Osteoblast (primary cell): ENCODE data around the gene KIF2C. TPM values are rescaled to one million over a fixed set of nuclear protein-coding genes. Genes with fewer than 3 reads are reported as not detected.

Source experiments
- DNase-seq: peaks from one replicate; pipeline ENCODE4 v3.0.0; 2011; ENCODE audit warnings: low spot score, mixed read lengths; ENCODE audit not compliant: insufficient read length; ENCODE audit errors: missing footprints
- H2AFZ ChIP-seq: 2 replicates; pipeline ENCODE4 v1.6.0; 2011; ENCODE audit warnings: mild to moderate bottlenecking, low read length
- H3K27ac ChIP-seq: 2 replicates; pipeline ENCODE4 v1.5.1; 2011; ENCODE audit warnings: mild to moderate bottlenecking, low read depth, low read length, moderate library complexity
- H3K27me3 ChIP-seq: 2 replicates; pipeline ENCODE4 v1.6.0; 2012; ENCODE audit warnings: mild to moderate bottlenecking, control low read depth, inconsistent platforms, low read length, moderate library complexity; ENCODE audit not compliant: insufficient read depth
- H3K36me3 ChIP-seq: 2 replicates; pipeline ENCODE4 v1.5.1; 2011; ENCODE audit warnings: mild to moderate bottlenecking, low read length, control low read depth, moderate library complexity; ENCODE audit not compliant: insufficient read depth
- H3K4me1 ChIP-seq: 2 replicates; pipeline ENCODE4 v1.5.1; 2011; ENCODE audit warnings: mild to moderate bottlenecking, low read length, control low read depth, moderate library complexity; ENCODE audit not compliant: insufficient read depth
- H3K4me2 ChIP-seq: 2 replicates; pipeline ENCODE4 v1.6.0; 2011; ENCODE audit warnings: mild to moderate bottlenecking, low read length; ENCODE audit not compliant: insufficient read depth
- H3K4me3 ChIP-seq: fragments of 200-600 bp; sonication (generic); 3 replicates; pipeline ENCODE4 v1.5.1; 2012; ENCODE audit warnings: mild to moderate bottlenecking, low read length, inconsistent platforms; ENCODE audit not compliant: insufficient read depth
- H3K79me2 ChIP-seq: 2 replicates; pipeline ENCODE4 v1.6.0; 2012; ENCODE audit warnings: mild to moderate bottlenecking, low read length, control low read depth, inconsistent platforms; ENCODE audit not compliant: insufficient read depth
- H3K9me3 ChIP-seq: 2 replicates; pipeline ENCODE4 v1.5.1; 2011; ENCODE audit warnings: low read depth, low read length, control low read depth
- H4K20me1 ChIP-seq: 2 replicates; pipeline ENCODE4 v1.6.0; 2012; ENCODE audit warnings: mild to moderate bottlenecking, low read length, control low read depth; ENCODE audit not compliant: insufficient read depth
- total RNA-seq: library from RNA; depleted of rRNA; stranded (reverse); fragments of >200 nt; gene quantifications from 2 replicates; pipeline ENCODE4 v1.2.3, GENCODE V29; 2012
- TF ChIP-seq, protein P1 (sequence below): IDR thresholded peaks from 2 replicates; pipeline ENCODE4 v1.5.1; 2011; ENCODE audit warnings: mild to moderate bottlenecking, low read depth, low read length, moderate library complexity; ENCODE audit errors: extremely low read depth

Gene KIF2C
- total RNA-seq, 1 donor, result 3.3 TPM

GRCh38 chr1:44719318-44719717, 20.3 kb upstream of the KIF2C start:
- Histone ChIP-seq H3K4me2 (no peak overlapping the region), H4K20me1 (no peaks in the 10 kb centered on the region), H3K4me1 (peaks cover 5% of the 10 kb centered on the region), H3K27ac (no peak overlapping the region), H2AFZ (no peak overlapping the region), H3K4me3 (no peak overlapping the region), H3K9me3 (no peaks in the 10 kb centered on the region), H3K36me3 (no peaks in the 10 kb centered on the region), H3K27me3 (no peaks in the 10 kb centered on the region), H3K79me2 (no peaks in the 10 kb centered on the region)
- peak; percentile 58 for DNase-seq
- TF ChIP-seq, protein P1, sequence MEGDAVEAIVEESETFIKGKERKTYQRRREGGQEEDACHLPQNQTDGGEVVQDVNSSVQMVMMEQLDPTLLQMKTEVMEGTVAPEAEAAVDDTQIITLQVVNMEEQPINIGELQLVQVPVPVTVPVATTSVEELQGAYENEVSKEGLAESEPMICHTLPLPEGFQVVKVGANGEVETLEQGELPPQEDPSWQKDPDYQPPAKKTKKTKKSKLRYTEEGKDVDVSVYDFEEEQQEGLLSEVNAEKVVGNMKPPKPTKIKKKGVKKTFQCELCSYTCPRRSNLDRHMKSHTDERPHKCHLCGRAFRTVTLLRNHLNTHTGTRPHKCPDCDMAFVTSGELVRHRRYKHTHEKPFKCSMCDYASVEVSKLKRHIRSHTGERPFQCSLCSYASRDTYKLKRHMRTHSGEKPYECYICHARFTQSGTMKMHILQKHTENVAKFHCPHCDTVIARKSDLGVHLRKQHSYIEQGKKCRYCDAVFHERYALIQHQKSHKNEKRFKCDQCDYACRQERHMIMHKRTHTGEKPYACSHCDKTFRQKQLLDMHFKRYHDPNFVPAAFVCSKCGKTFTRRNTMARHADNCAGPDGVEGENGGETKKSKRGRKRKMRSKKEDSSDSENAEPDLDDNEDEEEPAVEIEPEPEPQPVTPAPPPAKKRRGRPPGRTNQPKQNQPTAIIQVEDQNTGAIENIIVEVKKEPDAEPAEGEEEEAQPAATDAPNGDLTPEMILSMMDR, result no peak

DNA sequence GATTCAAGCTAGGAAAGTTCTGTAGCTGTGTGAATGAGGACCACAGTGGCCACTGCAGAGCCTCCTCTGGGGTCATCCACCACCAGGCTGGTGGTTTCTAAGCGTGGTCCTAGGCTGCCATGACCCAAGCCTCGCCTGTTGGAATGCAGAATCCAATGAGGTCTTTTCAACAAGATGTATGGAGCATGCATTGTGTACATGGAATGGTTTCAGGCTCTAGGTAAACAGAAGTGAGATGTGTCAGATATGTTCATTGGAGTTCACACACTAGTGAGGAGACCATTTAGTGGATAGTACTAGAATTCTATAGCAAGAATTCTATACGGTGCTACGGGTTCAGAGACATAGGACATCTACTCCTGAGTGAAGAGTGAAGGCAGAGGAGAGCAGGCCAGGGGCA, 19.4 kb upstream of the KIF2C start:
- Histone ChIP-seq H3K36me3 (no peaks in the 10 kb centered on the region), H4K20me1 (no peaks in the 10 kb centered on the region), H3K4me1 (peaks cover 5% of the 10 kb centered on the region), H3K9me3 (no peaks in the 10 kb centered on the region), H3K79me2 (no peaks in the 10 kb centered on the region), H3K27me3 (no peaks in the 10 kb centered on the region), H3K27ac (no peak overlapping the region), H3K4me3 (no peak overlapping the region), H3K4me2 (no peak overlapping the region), H2AFZ (no peak overlapping the region)
- DNase-seq, result no peak
- TF ChIP-seq, protein P1, result no peak

GRCh38 chr1:44721485-44722361, 17.9 kb upstream of the KIF2C start:
- H3K79me2 ChIP-seq, result no peaks in the 10 kb centered on the region
- no peaks in the 10 kb centered on the region for H3K27me3 ChIP-seq
- H3K36me3 ChIP-seq, result no peaks in the 10 kb centered on the region
- peak overlapping the region; percentile 31 for H2AFZ ChIP-seq
- H3K9me3 ChIP-seq, result no peaks in the 10 kb centered on the region
- TF ChIP-seq, protein P1, result no peak
- H3K4me2 ChIP-seq, result peak overlapping the region; percentile 48
- no peak overlapping the region for H3K4me3 ChIP-seq
- H3K27ac ChIP-seq, result peak overlapping the region; percentile 70
- no peaks in the 10 kb centered on the region for H4K20me1 ChIP-seq
- peaks cover 7% of the 10 kb centered on the region for H3K4me1 ChIP-seq
- peak; percentile 93 for DNase-seq

DNA sequence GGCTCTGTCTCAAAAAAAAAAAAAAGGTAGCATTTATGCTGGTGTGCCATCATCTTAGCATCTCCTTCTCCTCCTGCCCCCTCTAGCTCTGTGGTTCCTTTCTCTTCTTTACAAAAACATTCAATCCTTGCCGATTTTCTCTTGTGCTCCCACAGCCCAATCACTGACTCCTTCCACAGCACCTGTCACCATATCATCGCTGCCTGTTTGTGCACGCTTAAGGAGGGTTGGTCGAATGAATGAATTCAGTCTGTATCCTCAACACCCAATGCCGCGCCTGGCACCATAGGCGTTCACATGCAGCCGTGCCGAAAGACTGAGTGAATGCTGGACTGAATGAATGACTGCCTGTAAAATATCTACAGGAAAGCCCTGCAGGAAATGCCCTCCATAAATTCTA, 16.6 kb upstream of the KIF2C start:
- H3K4me1 ChIP-seq, result peaks cover 9% of the 10 kb centered on the region
- no peak overlapping the region for H3K27ac ChIP-seq
- TF ChIP-seq, protein P1, result no peak
- no peaks in the 10 kb centered on the region for H3K27me3 ChIP-seq
- H2AFZ ChIP-seq, result no peak overlapping the region
- no peak overlapping the region for H3K4me2 ChIP-seq
- no peaks in the 10 kb centered on the region for H4K20me1 ChIP-seq
- peak; percentile 81 for DNase-seq
- no peak overlapping the region for H3K4me3 ChIP-seq
- no peaks in the 10 kb centered on the region for H3K79me2 ChIP-seq
- no peaks in the 10 kb centered on the region for H3K9me3 ChIP-seq
- H3K36me3 ChIP-seq, result no peaks in the 10 kb centered on the region
